OCI-LY1 (cell line): Measurements from ENCODE around the gene DAPL1.

Experiments used
- H2AFZ ChIP-seq: fragments of 200-600 bp; sonication (generic), shearing (Covaris generic); 2 replicates; pipeline ENCODE4 v1.6.0; 2014; ENCODE audit warnings: antibody characterized with exemption, mild to moderate bottlenecking, low read length
- H3F3A ChIP-seq: fragments of 200-600 bp; sonication (generic), shearing (Covaris generic); 2 replicates; pipeline ENCODE4 v1.6.0; 2014; ENCODE audit warnings: mild to moderate bottlenecking, antibody characterized with exemption, low read length, moderate library complexity; ENCODE audit not compliant: insufficient read depth
- H3K27ac ChIP-seq: fragments of 200-600 bp; sonication (generic); 2 replicates; pipeline ENCODE4 v1.5.1; 2014; ENCODE audit warnings: low read length, mixed run types, mild to moderate bottlenecking, low read depth; ENCODE audit not compliant: poor library complexity, severe bottlenecking
- H3K27me3 ChIP-seq: fragments of 200-600 bp; sonication (generic); 2 replicates; pipeline ENCODE4 v1.6.0; 2014; ENCODE audit warnings: antibody characterized with exemption, mild to moderate bottlenecking, low read length, moderate library complexity; ENCODE audit not compliant: insufficient read depth
- H3K36me3 ChIP-seq: fragments of 200-600 bp; sonication (generic); 2 replicates; pipeline ENCODE4 v1.6.1; 2014; ENCODE audit warnings: mild to moderate bottlenecking, antibody characterized with exemption, low read length, moderate library complexity, mixed read lengths; ENCODE audit not compliant: insufficient read depth
- H3K4me1 ChIP-seq: fragments of 200-600 bp; sonication (generic); 2 replicates; pipeline ENCODE4 v1.5.1; 2014; ENCODE audit warnings: mild to moderate bottlenecking, low read length, moderate library complexity; ENCODE audit not compliant: insufficient read depth, severe bottlenecking
- H3K4me2 ChIP-seq: fragments of 200-600 bp; sonication (generic), shearing (Covaris generic); 2 replicates; pipeline ENCODE4 v1.6.1; 2014; ENCODE audit warnings: low read length
- H3K4me3 ChIP-seq: fragments of 200-600 bp; sonication (generic); 2 replicates; pipeline ENCODE4 v1.5.1; 2014; ENCODE audit warnings: low read length, low read depth, mild to moderate bottlenecking, mixed read lengths; ENCODE audit not compliant: poor library complexity, severe bottlenecking
- H3K79me2 ChIP-seq: fragments of 200-600 bp; shearing (Covaris generic); 2 replicates; pipeline ENCODE4 v1.6.1; 2016; ENCODE audit warnings: mixed run types, low read length, mixed read lengths; ENCODE audit not compliant: insufficient read depth
- H3K9ac ChIP-seq: fragments of 200-600 bp; sonication (generic), shearing (Covaris generic); 2 replicates; pipeline ENCODE4 v1.6.1; 2014; ENCODE audit warnings: mild to moderate bottlenecking, low read length, mixed read lengths
- H3K9me2 ChIP-seq: fragments of 200-600 bp; sonication (generic), shearing (Covaris generic); 2 replicates; pipeline ENCODE4 v1.6.1; 2014; ENCODE audit warnings: low read depth, mild to moderate bottlenecking, low read length, mixed read lengths
- H3K9me3 ChIP-seq: fragments of 200-600 bp; shearing (Covaris generic); 2 replicates; pipeline ENCODE4 v1.6.1; 2014; ENCODE audit warnings: low read length, mixed read lengths
- H4K20me1 ChIP-seq: fragments of 200-600 bp; sonication (generic), shearing (Covaris generic); 2 replicates; pipeline ENCODE4 v1.6.0; 2016; ENCODE audit warnings: mild to moderate bottlenecking, low read length; ENCODE audit not compliant: insufficient read depth
- EZH2 ChIP-seq: fragments of 200-600 bp; sonication (generic), shearing (Covaris generic); IDR thresholded peaks from 2 replicates; pipeline ENCODE4 v1.8.0; 2017; ENCODE audit warnings: borderline replicate concordance, mixed run types, mild to moderate bottlenecking, antibody characterized with exemption, low read length, moderate library complexity, mixed read lengths
- TF ChIP-seq, protein P1 (sequence below): fragments of 200-600 bp; sonication (generic), shearing (Covaris generic); IDR thresholded peaks from 2 replicates; pipeline ENCODE4 v1.5.1; 2017; ENCODE audit warnings: mild to moderate bottlenecking, antibody characterized with exemption, low read length, moderate library complexity, mixed read lengths

DAPL1 gene

DNA sequence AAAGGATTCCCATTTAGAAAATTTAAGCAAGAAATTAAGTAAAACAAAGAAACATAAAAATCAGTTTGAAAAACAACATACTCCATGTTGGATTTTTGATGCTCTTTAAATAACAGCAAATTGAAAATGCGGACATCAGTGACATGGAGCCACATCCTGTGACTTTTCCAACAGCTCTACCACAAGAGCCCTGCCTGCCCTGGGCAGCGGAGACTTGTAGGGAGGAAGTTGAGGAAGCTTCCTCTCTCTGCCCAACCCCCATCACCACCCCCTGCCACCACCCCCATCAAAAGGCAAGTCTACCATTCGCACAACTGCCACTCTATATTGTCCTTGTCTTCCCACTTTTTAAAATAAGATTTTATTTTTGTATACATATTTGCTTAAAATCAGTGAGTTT lies 32.8 kb upstream of the DAPL1 start:
- no peak for TF ChIP-seq EZH2
- TF ChIP-seq, protein P1, sequence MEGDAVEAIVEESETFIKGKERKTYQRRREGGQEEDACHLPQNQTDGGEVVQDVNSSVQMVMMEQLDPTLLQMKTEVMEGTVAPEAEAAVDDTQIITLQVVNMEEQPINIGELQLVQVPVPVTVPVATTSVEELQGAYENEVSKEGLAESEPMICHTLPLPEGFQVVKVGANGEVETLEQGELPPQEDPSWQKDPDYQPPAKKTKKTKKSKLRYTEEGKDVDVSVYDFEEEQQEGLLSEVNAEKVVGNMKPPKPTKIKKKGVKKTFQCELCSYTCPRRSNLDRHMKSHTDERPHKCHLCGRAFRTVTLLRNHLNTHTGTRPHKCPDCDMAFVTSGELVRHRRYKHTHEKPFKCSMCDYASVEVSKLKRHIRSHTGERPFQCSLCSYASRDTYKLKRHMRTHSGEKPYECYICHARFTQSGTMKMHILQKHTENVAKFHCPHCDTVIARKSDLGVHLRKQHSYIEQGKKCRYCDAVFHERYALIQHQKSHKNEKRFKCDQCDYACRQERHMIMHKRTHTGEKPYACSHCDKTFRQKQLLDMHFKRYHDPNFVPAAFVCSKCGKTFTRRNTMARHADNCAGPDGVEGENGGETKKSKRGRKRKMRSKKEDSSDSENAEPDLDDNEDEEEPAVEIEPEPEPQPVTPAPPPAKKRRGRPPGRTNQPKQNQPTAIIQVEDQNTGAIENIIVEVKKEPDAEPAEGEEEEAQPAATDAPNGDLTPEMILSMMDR, result no peak
- H3K27ac ChIP-seq, result no peak overlapping the region

GRCh38 chr2:158766524-158766923 lies 28.6 kb upstream of the DAPL1 start:
- no peaks in the 10 kb centered on the region for H3K27me3 ChIP-seq
- no peaks in the 10 kb centered on the region for H3K9me3 ChIP-seq
- no peaks in the 10 kb centered on the region for H3K9me2 ChIP-seq
- H3K4me1 ChIP-seq, result peaks cover 8% of the 10 kb centered on the region
- H3K4me3 ChIP-seq, result no peak overlapping the region
- H4K20me1 ChIP-seq, result no peaks in the 10 kb centered on the region
- TF ChIP-seq, protein P1, result no peak
- no peak for TF ChIP-seq EZH2
- no peaks in the 10 kb centered on the region for H3F3A ChIP-seq
- no peak overlapping the region for H3K27ac ChIP-seq
- no peak overlapping the region for H3K9ac ChIP-seq
- H3K36me3 ChIP-seq, result no peaks in the 10 kb centered on the region
- no peak overlapping the region for H3K4me2 ChIP-seq
- H3K79me2 ChIP-seq, result no peaks in the 10 kb centered on the region
- no peak overlapping the region for H2AFZ ChIP-seq

More for the DNA sequence above, 32.8 kb upstream of the DAPL1 start:
- Histone ChIP-seq H3K9me3 (no peaks in the 10 kb centered on the region), H3K4me1 (peaks cover 8% of the 10 kb centered on the region), H3F3A (no peaks in the 10 kb centered on the region), H3K4me3 (no peak overlapping the region), H3K27me3 (no peaks in the 10 kb centered on the region), H3K9me2 (no peaks in the 10 kb centered on the region), H3K9ac (no peak overlapping the region), H3K79me2 (no peaks in the 10 kb centered on the region), H2AFZ (no peak overlapping the region), H3K4me2 (no peak overlapping the region), H3K36me3 (no peaks in the 10 kb centered on the region), H4K20me1 (no peaks in the 10 kb centered on the region)

- TF ChIP-seq, protein P1, result no peak
- no peak for TF ChIP-seq EZH2
- Histone ChIP-seq H3K27me3 (no peaks in the 10 kb centered on the region), H3F3A (no peaks in the 10 kb centered on the region), H3K9me3 (no peaks in the 10 kb centered on the region), H3K4me3 (no peak overlapping the region), H3K4me2 (no peak overlapping the region), H3K79me2 (no peaks in the 10 kb centered on the region), H3K36me3 (no peaks in the 10 kb centered on the region), H2AFZ (no peak overlapping the region), H3K27ac (no peak overlapping the region), H3K4me1 (no peaks in the 10 kb centered on the region), H4K20me1 (no peaks in the 10 kb centered on the region), H3K9ac (no peak overlapping the region), H3K9me2 (no peaks in the 10 kb centered on the region)
Measured at GRCh38 chr2:158772306-158773078, 22.6 kb upstream of the DAPL1 start.
